Esophagus squamous epithelium (tissue), 4 donors: Measurements from ENCODE around the gene VPS33A.

Experiments
- CTCF ChIP-seq, 6 experiments: fragments of 450-650 bp in 4 of 6; fragments of 200-600 bp in 2 of 6; sonication (generic) in 2 of 6; IDR thresholded peaks; one replicate each; pipeline ENCODE4 v1.5.1; 2016 to 2019; ENCODE audit warnings: antibody characterized with exemption in 6 of 6, mild to moderate bottlenecking in 4 of 6, moderate library complexity in 4 of 6
- POLR2A ChIP-seq, 4 donors: fragments of 450-650 bp; IDR thresholded peaks; one replicate each; pipeline ENCODE4 v1.6.1; 2017; ENCODE audit warnings: antibody characterized with exemption in 4 of 4, mild to moderate bottlenecking in 4 of 4, moderate library complexity in 3 of 4

GRCh38 chr12:122293081-122293480 lies 26.8 kb upstream of the VPS33A start:
- TF ChIP-seq CTCF (IDR thresholded peaks at IDR 0.05) (no peak), POLR2A (IDR thresholded peaks at IDR 0.05) (no peak)
